HG03558 (cell line): ENCODE results near the gene IMMT.
A peak's percentile ranks its signal among the peaks of the same experiment; 100 is the strongest.
"Not testable (repeated sequence)": the region's sequence is repeated elsewhere in the genome, so short reads cannot be mapped to it uniquely, and the experiment has no call there.

Source experiments
- ATAC-seq: cut with Tn5 transposase; IDR thresholded peaks from one replicate; pipeline ENCODE4 v1.9.1; 2021; ENCODE audit warnings: moderate number of reproducible peaks; ENCODE audit not compliant: unreplicated experiment; ENCODE audit errors: extremely low read depth

Gene IMMT

DNA sequence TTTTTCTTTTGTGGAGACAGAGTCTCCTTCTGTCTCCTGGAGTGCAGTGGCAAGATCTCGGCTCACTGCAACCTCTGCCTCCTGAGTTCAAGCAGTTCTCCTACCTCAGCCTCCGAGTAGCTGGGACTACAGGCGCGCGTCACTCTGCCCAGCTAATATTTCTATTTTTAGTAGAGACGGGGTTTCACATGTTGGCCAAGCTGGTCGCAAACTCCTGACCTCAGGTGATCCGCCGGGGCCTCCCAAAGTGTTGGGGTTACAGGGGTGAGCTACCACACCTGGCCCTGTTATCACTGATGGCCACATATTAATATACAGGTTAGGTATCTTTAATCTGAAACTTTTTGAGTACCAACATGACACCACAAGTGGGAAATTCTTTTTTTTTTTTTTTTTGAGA is 7.4 kb upstream of the IMMT start:
- ATAC-seq = no peak

- ATAC-seq = no peak
Measured at GRCh38 chr2:86202336-86202692, 7.1 kb upstream of the IMMT start.

GRCh38 chr2:86201671-86202335 is 6.5 kb upstream of the IMMT start:
- ATAC-seq = no peak

DNA sequence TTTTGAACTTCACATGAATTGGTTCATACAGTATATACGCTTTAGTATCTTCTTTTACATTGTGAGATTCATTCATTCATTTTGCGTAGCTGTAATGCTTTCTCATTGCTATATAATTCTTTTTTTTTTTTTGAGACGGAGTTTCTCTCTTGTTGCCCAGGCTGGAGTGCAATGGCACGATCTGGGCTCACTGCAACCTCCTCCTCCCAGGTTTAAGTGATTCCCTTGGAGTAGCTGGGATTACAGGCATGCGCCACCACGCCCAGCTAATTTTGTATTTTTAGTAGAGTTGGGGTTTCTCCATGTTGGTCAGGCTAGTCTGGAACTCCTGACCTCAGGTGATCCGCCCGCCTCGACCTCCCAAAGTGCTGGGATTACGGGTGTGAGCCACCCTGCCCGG is 5.3 kb upstream of the IMMT start:
- ATAC-seq = not testable (repeated sequence)

GRCh38 chr2:86199834-86200177 is 4.5 kb upstream of the IMMT start:
- ATAC-seq = no peak

GRCh38 chr2:86195808-86196387 is 636 bp upstream of the IMMT start:
- no peak for ATAC-seq

DNA sequence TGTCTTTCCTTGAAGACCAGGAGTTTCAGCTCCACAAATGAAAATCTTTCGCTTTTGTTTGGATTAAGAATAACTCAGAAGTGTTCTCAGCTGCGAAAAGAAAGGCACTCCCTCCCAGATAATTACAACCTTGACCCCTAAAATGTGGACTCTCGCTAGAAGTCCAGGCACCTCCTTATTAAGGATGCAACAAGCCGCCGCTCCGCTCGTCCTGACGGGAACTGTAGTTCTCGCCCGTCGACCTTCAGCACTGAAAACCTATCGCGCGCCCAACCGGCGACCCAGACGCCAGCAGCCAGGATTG is 559 bp downstream of the IMMT start:
- ATAC-seq = peak; percentile 69

DNA sequence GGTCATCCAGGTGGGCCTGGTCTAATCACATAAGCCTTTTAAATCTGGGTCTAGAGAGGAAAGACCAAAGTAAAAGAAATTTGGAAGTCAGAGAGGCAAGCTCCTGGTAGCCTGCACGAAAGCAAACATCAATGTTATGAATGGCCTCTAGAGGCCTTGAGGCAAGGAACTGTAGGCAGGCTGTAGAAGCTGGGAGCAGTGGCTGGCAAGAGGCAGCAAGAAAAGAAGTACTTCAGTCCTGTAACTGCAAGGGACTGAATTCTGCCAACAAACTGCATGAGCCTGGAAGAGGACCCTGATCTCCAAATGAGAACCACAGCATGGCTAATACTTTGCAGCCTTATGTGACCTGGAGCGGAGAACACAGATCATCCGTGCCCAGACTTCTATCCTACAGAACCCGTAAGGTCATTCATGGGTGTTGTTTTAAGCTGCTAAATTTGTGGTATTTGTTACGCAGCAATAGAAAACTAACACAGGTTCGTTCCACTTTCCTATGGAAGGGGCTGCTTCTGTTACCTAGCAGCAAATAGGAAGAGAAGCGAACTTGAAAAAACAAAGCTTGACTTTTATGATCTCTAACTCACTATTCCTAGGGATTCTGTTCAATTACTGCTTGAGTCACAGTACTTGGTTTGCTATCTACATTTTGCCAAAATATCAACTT is 1.2 kb downstream of the IMMT start:
- no peak for ATAC-seq

- no peak for ATAC-seq
Measured at GRCh38 chr2:86189782-86190416, 5.4 kb downstream of the IMMT start.

GRCh38 chr2:86186431-86186830 is 8.8 kb downstream of the IMMT start:
- no peak for ATAC-seq

- no peak for ATAC-seq
Measured at GRCh38 chr2:86185517-86186212, 9.6 kb downstream of the IMMT start.

- ATAC-seq = no peak
Measured at GRCh38 chr2:86176597-86176996, 18.7 kb downstream of the IMMT start.

- ATAC-seq = no peak
Measured at GRCh38 chr2:86175828-86176227, 19.4 kb downstream of the IMMT start.

DNA sequence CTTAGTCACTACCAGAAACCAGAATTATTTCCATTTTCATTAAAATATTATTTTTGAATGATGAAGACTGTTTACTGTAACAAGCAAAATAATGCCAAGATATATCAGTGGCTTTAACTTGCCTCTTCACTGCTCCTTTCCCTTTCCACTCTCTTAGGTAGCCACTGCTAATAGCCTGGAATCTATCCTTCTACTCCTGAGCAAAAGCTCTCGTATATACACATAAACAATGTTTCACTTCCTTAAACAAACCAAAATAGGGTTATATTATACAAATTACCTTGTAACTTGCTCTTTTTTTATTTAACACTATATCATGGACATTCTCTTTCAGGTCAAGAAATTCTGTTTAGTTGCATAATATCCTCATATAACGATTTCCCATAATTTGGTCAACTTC is 20.8 kb downstream of the IMMT start:
- ATAC-seq = no peak

- no peak for ATAC-seq
Measured at GRCh38 chr2:86172610-86173009, 22.7 kb downstream of the IMMT start.

GRCh38 chr2:86171295-86171694 is 24.0 kb downstream of the IMMT start:
- ATAC-seq = no peak

DNA sequence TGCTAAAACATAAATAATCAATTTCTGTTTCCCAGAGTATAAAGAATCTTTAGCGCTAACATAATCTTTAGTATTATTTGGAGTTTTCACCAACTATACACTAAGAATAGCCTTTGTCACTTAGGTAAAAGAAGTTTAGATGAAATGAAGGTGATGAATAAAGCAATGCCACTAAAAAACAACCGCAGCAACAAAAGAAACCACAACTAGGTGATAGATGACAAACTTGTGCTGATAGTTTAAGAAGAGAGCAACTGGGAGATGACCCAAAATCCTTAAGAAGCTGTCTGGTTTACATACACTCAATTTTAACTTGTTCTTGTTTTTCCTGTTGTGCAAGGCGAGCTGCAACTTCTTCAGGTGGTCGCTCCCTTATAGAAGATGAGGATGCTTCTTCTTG is 24.8 kb downstream of the IMMT start:
- no peak for ATAC-seq

DNA sequence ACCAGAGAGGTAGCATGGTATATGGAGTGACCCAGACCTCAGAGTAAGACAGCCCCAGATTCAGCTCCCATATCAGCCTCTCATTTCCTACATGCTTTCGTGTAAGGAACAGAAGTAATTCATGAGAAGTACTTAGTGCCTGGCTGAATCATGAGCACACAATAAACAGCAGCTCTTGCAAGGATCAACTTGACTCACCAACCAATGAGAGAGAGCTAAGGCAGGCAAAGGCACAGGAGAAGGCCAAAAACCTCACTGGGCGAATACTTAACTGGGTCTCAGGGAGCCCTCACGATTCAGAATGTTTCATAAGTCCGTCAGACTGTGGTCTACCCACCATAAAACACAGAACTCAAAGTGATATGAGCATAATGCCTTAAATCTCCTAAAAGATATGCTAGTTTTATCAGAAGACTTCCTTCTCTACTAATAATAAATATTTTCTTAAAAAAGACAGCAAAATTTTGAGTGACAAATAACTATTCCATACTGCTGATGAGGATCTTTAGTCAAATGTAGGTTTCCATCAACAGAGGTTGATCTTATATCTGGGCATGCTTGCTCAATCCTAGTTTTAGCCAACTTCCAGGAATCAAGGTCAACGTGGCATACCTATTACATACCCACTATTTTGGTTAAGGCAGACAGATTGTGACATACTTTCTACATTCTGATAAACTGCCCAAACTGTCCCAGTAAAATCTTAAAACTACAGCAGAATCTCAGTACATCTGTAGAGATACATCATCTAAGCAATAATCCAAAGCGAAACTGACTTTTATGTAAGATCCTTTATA is 34.9 kb downstream of the IMMT start:
- no peak for ATAC-seq

DNA sequence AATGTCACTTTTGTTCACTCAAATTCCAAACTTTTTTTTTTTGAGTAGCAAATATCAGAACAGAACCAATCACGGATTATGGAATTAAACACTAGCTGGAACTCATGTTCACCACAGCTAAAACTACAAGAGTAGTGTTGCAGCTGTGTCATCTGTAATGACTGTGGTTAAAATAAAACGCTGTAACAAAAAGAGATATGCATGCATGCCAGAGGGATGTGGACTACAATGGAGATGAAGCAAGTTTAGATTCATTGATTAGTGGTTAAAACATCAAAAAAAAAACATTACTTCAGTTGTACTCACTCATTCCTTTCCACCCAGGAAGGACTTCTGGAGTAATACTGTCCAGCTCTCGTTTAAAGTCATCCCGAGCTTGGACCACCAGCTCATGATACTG is 37.0 kb downstream of the IMMT start:
- no peak for ATAC-seq

- ATAC-seq = no peak
Measured at GRCh38 chr2:86157009-86157556, 38.2 kb downstream of the IMMT start.
